GM12891 (cell line): ENCODE measurements around the gene NXPE3.

ENCODE experiments used
- DNase-seq: peaks from one replicate; pipeline ENCODE4 v3.0.0; 2011; ENCODE audit warnings: low spot score; ENCODE audit not compliant: insufficient read length
- FAIRE-seq: peaks from 2 replicates; lab custom pipeline; 2011; peaks lifted over from hg19 to GRCh38; lab: Jason Lieb, UNC
- PAX5 ChIP-seq: IDR thresholded peaks from 2 replicates; pipeline ENCODE4 v1.6.1; 2011; ENCODE audit warnings: low read length, moderate library complexity, mild to moderate bottlenecking; ENCODE audit not compliant: insufficient read depth, severe bottlenecking
- POLR2A ChIP-seq: IDR thresholded peaks from 2 replicates; pipeline ENCODE4 v1.6.1; 2011; ENCODE audit warnings: low read depth, low read length, control low read depth
- POLR2AphosphoS5 ChIP-seq: IDR thresholded peaks from 2 replicates; pipeline ENCODE4 v1.6.1; 2011; ENCODE audit warnings: low read depth, low read length, control low read depth
- POU2F2 ChIP-seq: IDR thresholded peaks from 2 replicates; pipeline ENCODE4 v1.6.1; 2011; ENCODE audit warnings: low read depth, mild to moderate bottlenecking, control low read depth, low read length, moderate library complexity
- SPI1 ChIP-seq: IDR thresholded peaks from 2 replicates; pipeline ENCODE4 v1.6.1; 2011; ENCODE audit warnings: low read depth, low read length, control low read depth
- TAF1 ChIP-seq: IDR thresholded peaks from 2 replicates; pipeline ENCODE4 v1.6.1; 2011; ENCODE audit warnings: low read depth, low read length, control low read depth

NXPE3 gene

DNA sequence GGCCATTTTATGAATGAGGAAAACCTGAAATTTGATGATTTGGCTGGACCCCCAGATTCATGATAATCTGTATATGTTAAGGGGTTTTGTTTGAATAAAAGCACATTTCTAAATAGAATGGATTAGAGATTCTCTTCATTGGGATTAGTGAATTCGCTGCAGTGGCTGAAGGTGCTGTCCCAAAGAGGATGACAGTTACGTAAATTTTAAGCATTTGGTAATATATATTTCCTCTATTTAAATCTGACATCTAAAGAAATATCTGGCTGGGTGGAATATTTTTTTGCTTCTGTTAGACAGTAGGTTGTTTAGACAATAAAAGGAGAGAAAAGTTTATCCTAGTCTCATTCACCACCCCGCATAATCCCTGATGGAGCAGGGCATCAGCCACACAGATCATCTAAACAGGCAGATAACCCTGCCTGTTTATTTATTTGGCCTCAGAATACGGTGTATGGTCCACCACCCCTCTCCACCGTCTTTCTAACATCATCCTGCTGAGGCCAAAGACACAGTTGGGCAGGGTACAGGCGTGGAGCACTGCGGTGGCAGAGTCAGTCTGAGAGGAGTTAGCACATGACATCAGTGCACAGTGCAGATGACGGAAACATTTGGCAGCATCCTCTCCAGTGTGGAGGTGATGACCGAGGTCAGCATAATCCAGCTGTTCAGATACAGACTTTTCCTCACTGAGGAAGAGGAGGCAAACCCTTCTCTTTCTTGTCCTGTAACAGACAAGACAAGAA is 49.9 kb downstream of the NXPE3 start:
- TF ChIP-seq PAX5: no peak
- peak; percentile 80; the same call in 1 of the 2 replicates for TF ChIP-seq POLR2A
- peak; percentile 92 for TF ChIP-seq POLR2AphosphoS5
- no peak for TF ChIP-seq POU2F2
- peak; percentile 44; the same call in 1 of the 2 replicates for TF ChIP-seq TAF1
- DNase-seq: no peak
- FAIRE-seq: peak; percentile 96

DNA sequence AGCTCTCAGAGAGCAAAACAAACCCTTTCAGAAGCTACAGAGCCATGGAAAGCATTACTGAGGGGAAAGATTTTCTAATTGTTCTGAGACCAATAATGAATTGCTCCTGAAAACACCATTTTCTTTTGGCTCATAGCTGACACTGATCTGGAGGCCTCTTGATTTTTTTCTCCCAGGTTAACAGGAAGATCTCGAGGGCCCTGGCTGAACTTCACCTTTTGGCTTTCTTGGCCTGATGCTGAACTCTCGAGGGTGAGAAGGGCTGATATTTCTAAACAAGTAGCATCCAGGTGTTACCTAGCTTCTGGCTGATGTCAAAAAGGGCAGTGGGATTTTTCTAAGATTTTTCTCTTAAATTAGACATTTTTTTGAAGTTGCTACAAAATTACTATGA is 50.4 kb downstream of the NXPE3 start:
- no peak for DNase-seq
- no peak for FAIRE-seq
- no peak for TF ChIP-seq PAX5
- no peak for TF ChIP-seq POLR2AphosphoS5
- TF ChIP-seq POLR2A: no peak
- no peak for TF ChIP-seq POU2F2
- no peak for TF ChIP-seq TAF1
- TF ChIP-seq SPI1: no peak

DNA sequence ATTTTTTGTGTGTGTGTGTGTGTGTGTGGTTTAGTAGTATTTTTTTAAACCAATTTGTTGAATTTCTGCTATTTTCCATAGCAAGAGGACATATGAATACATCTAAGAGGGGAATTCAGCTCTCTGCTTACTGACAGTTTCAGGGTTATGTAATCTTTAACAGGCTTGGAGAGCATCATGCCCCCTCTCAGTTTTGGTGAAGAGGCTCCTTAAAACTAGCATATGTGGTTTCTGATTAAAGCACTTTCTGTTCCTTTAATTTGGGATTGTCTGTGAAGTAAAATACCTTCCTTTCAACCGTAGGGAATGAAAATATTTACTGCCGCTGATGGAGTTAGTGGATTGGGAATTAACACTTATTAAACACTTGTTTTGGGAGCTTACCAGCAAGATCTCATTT is 50.9 kb downstream of the NXPE3 start:
- DNase-seq (no peak), FAIRE-seq (peak; percentile 33)
- TF ChIP-seq POLR2A (no peak; the same call in 1 of the 2 replicates), SPI1 (peak; percentile 29)

DNA sequence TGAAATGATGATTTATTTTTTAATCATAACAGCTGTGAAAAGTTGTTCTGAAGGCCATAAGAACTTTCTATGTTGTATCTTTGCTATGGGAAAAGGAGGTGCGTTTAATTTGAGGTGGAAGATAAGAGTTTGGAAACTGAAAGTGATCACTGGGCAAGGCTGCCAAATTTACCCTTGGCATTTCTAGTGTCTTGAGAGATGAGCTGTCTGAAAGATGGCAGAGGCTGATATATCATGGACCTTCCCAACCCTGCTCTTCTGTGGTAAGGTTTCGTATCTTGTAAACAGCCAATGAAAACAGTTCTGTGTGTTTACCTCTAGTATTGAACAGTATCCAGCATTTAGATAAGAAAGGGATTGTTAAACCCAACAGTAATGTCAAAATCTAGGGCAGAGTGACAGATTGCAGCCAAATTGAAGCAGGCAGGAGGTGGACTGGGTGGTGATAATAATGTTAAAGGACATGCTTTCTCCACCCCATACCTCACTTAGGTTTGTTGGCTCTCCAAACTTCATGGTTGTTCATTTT is 54.5 kb downstream of the NXPE3 start:
- FAIRE-seq (no peak), DNase-seq (no peak)
- TF ChIP-seq TAF1: no peak
- TF ChIP-seq POLR2AphosphoS5: 0 out of 2 replicates have a peak, but pooled peaks have one; percentile 21
- TF ChIP-seq SPI1: no peak
- TF ChIP-seq POLR2A: peak; percentile 68

DNA sequence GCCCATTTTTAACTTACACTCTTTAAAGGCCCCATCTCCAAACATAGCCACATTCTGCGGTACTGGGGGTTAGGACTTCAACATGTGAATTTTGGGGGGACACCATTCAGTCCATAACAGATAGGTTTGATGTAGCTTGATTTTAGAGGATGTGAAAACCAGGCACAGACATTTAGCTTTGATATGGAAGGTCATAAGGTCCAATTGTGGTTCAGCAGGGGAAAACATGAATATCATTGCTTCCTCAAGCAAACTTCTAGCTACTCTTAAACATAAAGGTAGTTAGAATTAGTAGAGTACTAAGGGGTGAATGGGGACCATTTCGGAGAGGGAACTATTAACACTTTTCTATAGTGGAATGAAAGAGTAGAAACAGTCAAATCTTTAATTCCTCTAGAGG is 56.7 kb downstream of the NXPE3 start:
- FAIRE-seq (peak; percentile 63), DNase-seq (no peak)

DNA sequence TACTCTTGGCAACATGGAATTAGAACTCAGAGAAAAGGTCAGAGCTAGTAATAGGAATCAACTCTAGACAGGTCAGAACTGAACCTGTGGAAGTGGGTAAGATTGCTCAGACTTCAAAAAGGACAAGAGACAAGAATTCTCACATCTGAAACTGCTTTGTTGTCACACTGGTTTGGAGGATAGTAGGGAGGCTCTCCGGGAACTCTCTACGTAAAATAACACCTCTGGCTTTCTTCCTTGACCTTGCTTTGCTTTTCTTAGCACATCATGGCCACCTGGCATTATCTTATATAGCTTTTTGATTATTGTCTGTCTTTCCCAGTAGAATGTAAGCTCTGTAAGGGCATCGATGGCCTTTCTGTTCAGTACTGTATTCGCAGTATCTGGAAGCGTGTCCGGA is 57.1 kb downstream of the NXPE3 start:
- no peak for TF ChIP-seq POLR2AphosphoS5
- TF ChIP-seq POLR2A: no peak
- no peak for TF ChIP-seq POU2F2
- TF ChIP-seq TAF1: no peak
- TF ChIP-seq SPI1: no peak
- no peak for TF ChIP-seq PAX5
- no peak for DNase-seq
- no peak for FAIRE-seq

More for the DNA sequence above, 56.7 kb downstream of the NXPE3 start:
- TF ChIP-seq SPI1 (peak; percentile 36), POLR2A (no peak)

DNA sequence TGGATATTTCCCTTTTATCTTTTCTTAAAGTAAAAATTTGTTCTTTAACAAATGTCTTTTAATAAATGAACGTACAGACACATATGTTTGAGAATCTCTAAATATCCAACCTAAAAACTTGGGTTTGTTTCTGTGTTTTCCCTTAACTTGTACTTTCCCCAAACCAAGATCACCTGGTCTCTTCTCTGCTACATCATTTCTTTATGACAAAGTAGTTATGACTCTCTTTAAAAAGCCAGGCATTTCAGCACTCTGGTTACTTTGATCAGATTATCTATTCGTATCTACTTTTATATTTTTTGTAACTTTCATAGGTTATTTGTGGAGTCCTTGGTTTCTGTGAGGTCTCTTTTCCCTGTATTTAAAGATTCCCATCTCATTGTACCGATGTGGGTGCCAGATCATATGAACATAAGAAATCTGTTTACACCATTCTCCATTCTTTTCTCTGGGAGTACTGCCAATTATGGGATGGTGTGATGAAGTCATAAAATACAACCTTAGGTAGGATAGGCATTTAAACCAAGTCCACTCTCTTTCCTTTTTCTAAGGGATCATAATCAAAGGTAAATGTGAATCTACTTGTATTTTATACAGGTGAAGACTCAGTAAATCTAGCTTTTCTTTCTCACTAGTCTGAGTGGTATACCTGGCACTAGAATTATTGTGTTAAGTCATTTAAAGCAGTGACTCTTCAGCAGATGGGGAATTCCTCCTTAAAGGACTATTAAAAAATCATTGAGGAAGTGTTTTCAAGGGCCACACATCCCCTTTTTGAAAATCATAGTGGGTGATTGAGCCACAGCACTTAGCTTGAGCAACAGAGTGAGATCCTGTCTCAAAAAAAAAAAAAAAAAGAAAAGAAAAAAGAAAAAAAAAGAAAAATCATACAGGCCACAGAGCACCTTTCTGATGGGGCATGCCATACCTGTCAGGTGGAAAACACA is 57.9 kb downstream of the NXPE3 start:
- DNase-seq: no peak
- FAIRE-seq: peak; percentile 40
- TF ChIP-seq POLR2A: no peak
- TF ChIP-seq POLR2AphosphoS5: no peak
- peak; percentile 63 for TF ChIP-seq SPI1

DNA sequence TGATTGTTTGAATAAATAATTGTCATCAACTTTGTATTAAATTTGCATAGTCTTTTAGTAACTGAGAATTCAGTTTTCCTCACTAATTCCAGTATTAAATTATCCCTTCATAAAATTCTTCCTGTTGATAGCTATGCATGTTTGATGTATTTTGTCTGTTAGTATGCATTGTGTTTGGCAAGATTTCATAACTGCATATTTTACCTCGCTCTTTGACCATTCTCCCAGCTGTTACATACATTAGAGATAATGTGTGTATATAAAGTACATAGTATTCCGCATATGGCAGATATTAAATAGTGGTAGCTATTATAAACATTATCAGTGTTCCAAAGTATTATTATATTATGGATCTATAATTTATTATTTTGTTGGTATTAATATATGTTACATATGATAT is 59.7 kb downstream of the NXPE3 start:
- DNase-seq (no peak), FAIRE-seq (no peak)
- no peak for TF ChIP-seq TAF1
- TF ChIP-seq POLR2A: no peak
- no peak for TF ChIP-seq PAX5
- TF ChIP-seq POU2F2: no peak
- no peak for TF ChIP-seq SPI1
- no peak for TF ChIP-seq POLR2AphosphoS5

DNA sequence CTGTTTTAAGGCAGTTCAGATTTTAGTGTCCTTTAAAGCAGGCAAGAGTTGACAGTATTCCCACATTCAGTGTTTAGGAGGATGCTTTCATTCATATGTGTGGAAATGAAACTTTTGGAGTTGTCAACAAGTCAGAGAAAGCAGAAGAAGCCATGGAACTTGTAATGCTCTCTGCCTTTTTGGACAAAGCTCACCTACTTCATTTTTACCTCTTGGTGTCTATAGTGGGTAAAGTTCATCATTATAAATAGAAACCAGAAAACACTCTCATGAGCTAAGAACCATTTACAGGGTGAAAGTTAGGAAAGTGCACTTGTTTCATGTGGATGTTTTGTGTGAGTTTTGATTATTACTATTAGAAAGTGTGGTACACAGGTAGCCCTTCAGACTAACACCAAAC is 61.1 kb downstream of the NXPE3 start:
- DNase-seq (no peak), FAIRE-seq (peak; percentile 74)
- TF ChIP-seq TAF1 (no peak), PAX5 (no peak), POLR2A (no peak), POU2F2 (no peak), SPI1 (no peak), POLR2AphosphoS5 (no peak)
